NCI-H1092 (cell line): ENCODE results near the gene TUBA1B.
A peak's percentile ranks its signal among the peaks of the same experiment; 100 is the strongest.

Experiments used
- DNase-seq: peaks from one replicate; lab custom pipeline; 2025; lab: John Stamatoyannopoulos, UW

TUBA1B gene

DNA sequence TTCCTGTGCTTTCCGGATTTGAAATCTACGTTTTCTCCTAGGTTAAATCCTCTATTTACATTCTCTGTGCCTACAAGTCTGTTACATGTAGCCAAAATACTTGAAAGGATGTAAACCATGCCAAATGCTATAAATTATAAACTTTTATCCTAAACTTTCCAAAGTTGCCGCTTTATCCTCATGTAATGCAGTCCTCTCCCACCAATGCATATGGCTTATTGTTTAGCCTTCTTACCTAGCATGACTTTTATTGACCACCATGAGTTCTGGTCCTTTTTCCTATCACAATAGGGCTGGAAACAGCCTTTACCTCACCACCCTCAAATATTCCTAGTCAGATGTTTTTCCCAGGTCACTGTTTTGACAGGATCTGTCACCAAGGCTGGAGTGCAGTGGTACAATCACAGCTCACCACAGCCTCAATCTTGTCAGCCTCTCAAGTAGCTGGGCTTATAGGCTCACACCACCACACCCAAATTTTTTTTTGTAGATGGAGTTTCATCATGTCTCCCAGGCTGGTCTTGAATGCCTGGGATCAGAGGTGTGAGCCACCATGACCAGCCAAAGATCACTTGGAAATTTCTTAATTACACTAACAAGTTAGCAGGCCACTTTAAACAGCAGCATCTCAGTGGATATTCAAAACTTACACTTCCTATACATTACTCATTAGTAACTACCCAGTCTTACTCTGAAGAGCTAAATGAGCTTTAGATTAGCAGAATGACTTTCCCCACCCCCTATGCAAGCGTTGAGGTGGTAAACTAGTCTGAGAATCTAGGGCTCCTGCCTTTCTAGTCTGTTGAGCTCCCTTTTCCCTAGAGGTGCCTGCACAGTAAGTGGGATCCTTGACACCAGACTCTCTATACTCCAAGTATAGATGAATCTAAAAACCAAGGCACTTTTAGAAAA, 4.1 kb downstream of the TUBA1B start:
- DNase-seq = no peak

GRCh38 chr12:49121047-49121696, 10.0 kb downstream of the TUBA1B start:
- DNase-seq = no peak

DNA sequence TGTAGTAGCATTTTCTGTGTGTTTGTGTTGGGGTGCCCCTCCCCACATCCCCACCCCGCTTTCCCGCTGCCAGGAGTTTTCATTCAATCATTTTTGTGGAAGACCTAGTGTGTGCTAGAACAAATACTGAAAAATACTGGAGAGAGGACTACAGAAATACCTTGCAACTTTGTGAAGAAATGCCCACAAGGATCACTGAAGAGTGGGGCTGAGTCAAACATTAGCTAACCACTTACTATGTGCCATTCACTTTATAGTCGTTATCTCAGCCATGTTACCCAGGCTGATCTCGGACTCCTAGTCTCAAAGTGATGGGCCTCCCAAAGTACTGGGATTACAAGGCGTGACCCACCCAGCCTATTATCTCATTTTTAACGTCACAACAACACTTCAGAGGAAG, 20.0 kb downstream of the TUBA1B start:
- DNase-seq = no peak

DNA sequence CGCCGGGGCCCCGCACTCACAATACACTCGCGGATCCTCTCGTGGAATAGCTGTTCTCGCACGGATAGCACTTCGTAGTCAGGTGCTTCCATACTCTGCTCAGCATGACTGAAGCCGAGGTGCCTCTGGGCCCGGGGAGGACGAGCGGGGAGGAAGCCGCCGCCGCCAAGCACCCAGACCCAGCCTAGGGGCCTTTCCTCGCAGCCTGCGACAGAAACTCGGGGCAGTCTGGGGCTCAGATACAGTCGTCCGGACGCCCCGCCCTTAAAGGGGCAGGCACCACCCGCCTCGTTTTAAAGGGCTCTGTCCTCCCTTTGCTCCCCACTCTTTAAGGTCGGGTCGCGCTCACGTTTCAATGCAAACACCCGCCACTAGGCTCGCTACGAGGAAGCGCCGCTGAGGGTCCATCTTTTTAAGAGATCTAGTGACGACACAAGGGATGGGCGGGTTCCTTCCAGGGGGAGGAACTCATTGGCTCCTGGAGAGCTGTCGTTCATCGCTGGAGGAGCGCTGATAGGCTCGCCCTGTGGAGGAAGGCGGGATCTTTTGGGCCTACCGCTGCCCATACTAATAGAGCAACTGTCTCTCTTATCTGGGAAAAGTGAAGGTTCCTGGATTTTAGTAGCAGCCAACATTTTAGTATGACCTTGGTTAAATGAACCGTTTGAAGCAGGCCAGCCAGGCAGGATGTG, 20.6 kb downstream of the TUBA1B start, which contains the start of gene LMBR1L:
Gene LMBR1L, minus strand, starts transcription at position 384 of the 692 bp plus-strand sequence. Its CDS starts 292 bp downstream, at position 92.
- peak; percentile 95 for DNase-seq

DNA sequence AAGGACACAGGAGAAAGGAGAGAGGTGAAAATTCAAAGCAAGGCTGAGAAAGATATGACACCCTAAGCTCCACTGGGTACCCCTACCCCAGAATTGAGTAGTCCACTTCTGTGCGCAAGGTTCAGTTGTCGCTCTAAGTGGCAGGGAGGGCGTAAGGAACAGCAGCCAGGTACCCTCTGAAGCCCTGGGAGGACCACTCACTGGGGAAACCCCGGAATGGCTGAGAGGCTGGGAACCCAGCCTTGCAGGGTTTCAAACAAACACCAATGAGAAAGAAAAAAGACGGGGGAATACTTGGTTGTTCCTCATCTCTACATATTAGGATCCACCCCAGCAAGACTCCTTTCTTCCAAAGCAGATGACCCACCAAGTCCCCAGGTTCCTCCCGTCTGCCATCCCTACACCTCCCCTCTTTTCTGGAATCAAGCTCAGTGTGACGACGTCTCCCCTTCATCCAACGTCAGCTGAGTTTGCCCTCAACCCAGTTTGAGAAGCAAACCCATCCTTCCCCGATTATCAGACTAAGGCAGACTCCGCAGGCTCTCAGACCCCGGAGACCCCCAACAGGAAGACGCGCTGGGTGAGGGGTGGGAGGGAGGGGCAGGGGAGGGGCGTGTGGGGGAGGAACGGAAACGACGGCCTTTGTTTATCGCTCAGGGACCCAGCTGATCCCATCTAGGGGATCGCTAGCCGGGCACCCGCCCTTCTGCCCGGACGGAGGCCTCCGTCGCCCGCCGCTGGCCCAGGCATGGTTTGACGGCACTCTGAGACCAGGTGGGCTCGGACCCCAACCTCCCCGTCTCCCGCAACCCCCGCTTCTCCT, 21.3 kb downstream of the TUBA1B start:
- no peak for DNase-seq

DNA sequence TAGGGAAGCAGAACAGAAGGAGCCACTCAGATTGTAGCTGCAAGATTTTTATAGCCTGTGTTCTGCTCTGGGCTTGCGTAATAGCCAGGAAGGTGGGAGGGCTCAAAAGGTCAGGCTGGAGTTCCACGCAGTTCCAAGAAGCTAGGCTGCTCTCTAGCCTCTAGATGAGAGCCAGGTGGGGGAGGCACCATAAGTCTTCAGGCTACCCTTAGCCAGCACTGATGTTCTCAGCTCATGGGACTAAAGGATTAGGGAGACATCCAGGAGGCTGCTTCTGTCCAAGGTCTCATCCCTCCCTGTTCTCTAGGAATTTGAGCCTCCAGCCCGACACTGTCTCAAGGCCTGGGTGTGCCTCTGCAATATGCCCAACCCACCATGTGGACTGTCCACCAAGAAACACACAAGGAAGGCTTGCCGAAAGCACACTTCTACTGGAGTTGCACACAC, 22.2 kb downstream of the TUBA1B start:
- DNase-seq = no peak

GRCh38 chr12:49105504-49106084, 25.6 kb downstream of the TUBA1B start:
- DNase-seq = no peak

- DNase-seq = no peak
These were observed 26.4 kb downstream of the TUBA1B start for GRCh38 chr12:49104822-49105221.

DNA sequence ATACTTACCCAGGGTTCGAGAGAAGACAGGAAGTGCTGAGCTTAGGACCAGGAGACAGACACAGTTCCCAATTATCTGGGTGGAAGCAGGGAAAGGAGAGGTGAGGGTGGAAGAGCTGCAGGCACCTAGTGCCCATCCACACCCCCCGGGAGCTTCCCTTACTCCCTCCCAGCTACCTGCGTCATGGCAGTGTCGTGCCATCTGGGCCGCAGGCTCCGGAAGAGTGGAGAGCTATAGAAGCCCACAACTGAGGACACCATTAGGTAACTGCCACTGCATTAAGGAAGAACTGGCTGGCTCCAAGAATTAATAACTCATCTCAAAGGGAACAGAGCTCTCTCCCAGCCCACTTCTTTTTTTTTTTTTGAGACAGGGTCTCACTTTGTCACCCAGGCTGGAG, 30.8 kb downstream of the TUBA1B start:
- DNase-seq = no peak

DNA sequence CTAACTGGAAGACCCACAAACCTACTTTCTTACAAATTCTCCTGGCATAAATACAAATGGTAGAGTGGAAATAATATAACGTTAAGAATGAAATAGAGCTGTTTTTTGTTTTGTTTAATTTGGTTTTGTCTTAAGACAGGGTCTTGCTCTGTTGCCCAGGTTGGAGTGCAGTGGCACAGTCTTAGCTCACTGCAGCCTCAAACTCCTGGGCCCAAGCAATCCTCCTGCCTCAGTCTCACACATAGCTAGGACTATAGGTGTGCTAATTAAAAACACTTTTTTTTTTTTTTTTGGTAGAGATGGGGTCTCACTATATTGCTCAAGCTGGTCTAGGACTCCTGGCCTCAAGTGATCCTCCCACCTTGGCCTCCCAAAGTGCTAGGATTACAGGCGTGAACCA, 32.5 kb downstream of the TUBA1B start:
- no peak for DNase-seq

GRCh38 chr12:49098035-49098451, 33.2 kb downstream of the TUBA1B start:
- no peak for DNase-seq

DNA sequence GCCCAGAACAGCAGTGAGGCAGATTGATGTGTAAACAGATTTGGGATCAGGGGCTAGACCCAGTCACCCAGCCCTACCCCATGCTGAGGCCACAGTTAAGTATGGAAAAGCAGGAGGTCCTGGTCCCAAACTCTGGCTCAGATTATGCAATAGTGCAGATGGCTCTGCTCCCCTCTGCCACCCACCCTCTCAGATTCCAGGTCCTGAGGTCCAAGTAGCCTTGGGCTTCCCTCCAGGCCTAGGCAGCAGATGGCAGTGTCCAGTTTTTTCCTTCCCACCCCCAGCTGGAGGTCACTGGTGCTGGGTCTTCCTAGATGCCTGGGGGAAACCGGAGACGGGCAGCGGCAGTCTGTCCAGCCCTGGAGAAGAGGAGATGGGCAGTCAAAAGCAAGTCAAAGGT, 33.8 kb downstream of the TUBA1B start:
- no peak for DNase-seq

DNA sequence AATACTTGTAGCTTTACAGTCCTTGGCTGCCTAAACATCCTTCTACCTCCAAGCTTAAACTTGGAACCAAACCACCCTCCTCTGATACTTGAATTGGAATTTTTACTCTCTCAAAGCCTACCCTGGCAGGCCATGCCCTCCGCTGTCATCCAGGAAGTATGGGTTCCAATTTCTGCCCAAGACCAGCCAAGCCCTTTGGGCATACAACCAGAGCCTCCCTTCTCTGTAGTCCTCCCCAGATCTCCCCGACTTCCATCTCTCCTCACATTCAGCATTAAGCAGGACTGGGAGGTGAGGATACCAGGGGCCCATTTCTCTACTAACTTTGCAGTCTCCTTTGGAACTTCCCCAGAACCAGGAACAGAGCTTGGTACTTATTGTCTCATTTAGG, 36.2 kb downstream of the TUBA1B start:
- DNase-seq = no peak

GRCh38 chr12:49094160-49094974, 36.8 kb downstream of the TUBA1B start, which contains the start of gene DHH:
Gene DHH, minus strand, starts transcription at chr12:49094801. Its CDS starts 289 bp downstream, at chr12:49094512.
- peak; percentile 12 for DNase-seq

DNA sequence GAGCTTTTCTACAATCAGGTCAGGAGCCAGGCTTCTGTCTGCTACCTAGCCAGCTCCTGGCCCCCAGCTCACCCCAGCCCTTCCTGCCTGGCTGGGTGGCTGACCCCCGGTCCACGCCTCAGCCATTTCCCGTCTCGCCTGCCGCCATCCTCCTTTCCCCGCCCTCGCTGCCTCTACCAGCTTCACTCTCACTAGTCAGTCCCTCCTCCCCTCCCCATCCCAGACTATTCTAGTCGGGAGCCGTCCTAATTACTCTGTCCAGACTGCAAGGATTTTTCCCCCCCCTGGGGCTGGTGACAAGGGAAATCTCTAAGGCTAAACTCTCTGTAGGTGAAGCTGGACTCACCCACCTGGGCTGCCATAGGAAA, 37.4 kb downstream of the TUBA1B start:
- no peak for DNase-seq

GRCh38 chr12:49092816-49093406, 38.3 kb downstream of the TUBA1B start:
- DNase-seq = no peak

DNA sequence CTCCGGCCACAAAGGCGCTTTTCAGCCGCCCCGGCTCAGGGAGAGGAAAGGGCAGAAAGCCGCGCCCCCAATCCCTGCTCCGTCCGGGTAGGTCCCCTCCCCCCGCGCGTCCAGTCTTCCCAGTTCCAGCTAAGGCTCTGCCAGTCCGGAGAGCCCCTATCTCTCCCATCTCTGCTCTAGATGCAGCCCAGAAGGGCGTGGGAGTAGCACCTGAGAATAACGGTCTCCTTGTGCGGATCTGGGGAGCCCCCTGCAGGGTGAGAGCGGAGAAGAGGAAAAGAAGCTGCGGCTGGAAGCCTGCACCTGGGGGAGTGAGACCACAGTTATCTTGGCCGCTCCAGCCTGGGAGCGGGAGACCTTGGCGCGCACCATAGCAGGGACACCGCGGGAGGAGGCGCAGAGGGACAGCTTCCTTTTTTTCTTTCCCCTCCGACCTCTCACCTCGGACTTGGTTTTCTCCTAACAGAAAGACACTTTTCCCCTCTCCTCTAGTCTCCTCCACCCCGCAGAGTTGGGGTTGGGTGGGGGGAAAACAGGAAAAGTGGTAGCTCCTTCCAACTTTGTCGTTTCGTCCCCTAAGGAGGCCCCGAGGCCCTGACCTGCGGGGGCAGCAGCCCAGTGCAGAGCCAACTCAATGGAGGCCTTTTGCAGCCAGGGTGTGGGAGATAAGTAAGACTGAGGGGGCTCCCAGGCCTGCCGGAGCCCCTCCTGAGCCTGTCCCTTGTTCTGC, 38.9 kb downstream of the TUBA1B start:
- no peak for DNase-seq

GRCh38 chr12:49091836-49092085, 39.4 kb downstream of the TUBA1B start:
- no peak for DNase-seq

DNA sequence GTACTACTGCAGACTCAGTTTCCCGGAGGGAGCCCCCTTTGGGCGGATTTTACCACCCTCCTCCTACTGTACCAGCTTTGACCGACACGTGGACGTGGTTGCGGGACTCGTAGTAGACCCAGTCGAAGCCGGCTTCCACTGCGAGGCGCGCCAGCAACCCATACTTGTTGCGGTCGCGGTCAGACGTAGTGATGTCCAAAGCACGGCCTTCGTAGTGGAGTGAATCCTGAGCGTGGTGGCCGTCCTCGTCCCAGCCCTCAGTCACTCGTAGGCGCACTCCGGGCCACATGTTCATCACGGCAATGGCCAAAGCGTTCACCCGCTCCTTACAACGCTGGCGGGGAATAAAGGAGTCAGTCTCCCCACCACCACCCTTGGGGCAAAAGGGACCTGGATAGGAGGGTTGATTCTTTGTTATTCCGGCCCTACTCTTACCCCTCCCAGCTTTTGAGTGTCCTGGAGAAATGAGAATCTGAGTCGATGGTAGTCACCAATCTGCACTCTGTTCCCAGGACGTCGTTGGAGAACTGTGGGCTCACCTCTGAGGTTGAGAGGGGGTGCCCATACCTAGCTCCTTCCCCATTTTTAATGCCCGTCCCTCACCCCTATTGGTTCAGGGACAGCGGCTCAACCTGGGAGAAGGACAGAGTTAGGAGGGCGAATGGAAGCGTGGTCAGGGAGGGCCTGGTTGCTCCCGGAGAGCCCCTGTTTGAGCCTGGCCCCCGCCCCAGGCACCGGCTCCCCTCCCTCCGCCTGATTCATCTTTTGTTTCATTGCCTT, 39.9 kb downstream of the TUBA1B start:
- no peak for DNase-seq
